ENCODE results near the gene PHACTR1.
"Not testable (repeated sequence)": the region's sequence is repeated elsewhere in the genome, so short reads cannot be mapped to it uniquely, and the experiment has no call there.

PHACTR1 gene

GRCh38 chr6:12911427-12911826 lies 194.9 kb downstream of the PHACTR1 start:
- DNase-seq, result peak; percentile 79 to 80

GRCh38 chr6:12913201-12913600 lies 196.6 kb downstream of the PHACTR1 start:
- DNase-seq, result no peak

DNA sequence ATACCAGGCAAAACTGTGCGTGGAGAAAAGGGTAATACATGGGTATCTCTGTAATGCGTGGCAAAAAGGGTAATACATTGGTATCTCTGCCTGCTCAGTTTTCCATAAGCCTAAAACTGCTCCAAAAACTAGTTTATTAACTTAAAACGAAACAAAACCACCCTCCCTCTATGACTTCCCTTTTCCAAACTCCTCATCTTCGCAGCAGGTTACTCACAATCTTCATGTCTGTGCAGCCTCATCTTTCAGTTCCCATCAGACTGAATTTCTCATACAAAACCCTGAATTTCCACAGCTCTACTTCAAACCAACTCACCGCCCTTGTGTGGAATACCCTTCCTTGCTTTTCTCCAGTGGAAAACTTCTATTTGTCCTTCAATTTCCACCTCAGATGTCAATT lies 199.4 kb downstream of the PHACTR1 start:
- peak; percentile 40 to 47 for DNase-seq

GRCh38 chr6:12916420-12917136 lies 200.0 kb downstream of the PHACTR1 start:
- no peak for DNase-seq

GRCh38 chr6:12921467-12921866 lies 204.9 kb downstream of the PHACTR1 start:
- no peak for DNase-seq

- DNase-seq, result no peak
Observed at GRCh38 chr6:12923644-12924235, 207.2 kb downstream of the PHACTR1 start.

DNA sequence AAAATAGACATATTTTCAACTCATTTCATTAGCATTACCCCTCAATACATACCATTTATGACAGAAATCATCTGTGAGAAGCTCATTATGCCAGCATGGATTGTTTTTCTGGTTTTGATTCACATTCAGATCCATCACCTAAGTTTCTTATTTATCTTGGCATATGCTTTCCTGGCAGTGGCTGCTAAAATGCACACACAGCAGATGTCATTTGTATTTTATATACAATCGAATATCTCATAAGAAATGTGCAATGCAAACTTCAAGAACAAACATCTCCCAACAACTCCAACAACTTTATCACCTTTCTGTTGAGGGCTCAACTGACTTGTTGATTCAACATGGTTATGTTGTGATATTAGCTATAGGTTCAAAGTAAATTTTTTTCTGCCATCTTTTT lies 208.3 kb downstream of the PHACTR1 start:
- no peak for DNase-seq

- no peak for DNase-seq
Observed at GRCh38 chr6:12927746-12928145, 211.2 kb downstream of the PHACTR1 start.

GRCh38 chr6:12929678-12930077 lies 213.1 kb downstream of the PHACTR1 start:
- peak; percentile 62 to 69 for DNase-seq

- DNase-seq, result no peak
Observed at GRCh38 chr6:12931639-12932038, 215.1 kb downstream of the PHACTR1 start.

- DNase-seq, result no peak
Observed at GRCh38 chr6:12935637-12936036, 219.1 kb downstream of the PHACTR1 start.

DNA sequence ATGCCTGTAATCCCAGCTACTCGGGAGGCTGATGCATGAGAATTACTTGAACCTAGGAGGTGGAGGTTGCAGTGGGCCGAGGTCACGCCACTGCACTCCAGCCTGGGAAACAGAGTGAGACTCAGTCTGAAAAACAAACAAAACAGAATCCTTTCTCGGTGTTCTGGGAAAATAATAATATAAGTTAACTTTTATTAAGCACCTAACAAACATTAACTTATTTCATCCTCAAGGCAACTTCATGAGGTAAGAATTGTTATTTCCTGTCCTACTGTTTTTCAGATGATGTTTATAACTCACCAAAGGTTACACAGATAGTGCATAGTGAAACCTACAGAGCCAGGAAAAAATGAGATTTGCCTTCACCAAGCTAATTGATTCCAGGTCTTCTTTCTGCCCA lies 221.4 kb downstream of the PHACTR1 start:
- DNase-seq, result no peak

DNA sequence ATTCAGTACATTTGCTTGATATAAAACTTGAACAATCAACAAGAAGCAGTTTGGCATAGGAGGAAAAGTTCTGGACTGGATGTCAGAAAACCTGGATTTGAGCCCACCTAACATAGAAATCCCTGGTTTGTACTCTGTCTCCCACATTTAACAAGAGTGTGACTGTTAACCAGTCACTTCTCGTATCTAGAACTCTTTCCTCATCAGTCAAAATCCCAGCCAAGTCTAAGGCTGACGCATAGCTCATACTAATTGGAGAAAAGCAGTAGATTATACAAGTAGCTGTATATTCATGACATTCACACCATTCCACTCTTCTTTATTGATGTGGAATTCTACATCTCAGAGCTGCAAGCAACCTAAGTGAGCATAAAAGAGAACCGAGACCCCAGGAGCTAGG lies 222.7 kb downstream of the PHACTR1 start:
- no peak for DNase-seq

- DNase-seq, result no peak
Observed at GRCh38 chr6:12941422-12941821, 224.9 kb downstream of the PHACTR1 start.

- DNase-seq, result no peak
Observed at GRCh38 chr6:12943549-12943948, 227.0 kb downstream of the PHACTR1 start.

DNA sequence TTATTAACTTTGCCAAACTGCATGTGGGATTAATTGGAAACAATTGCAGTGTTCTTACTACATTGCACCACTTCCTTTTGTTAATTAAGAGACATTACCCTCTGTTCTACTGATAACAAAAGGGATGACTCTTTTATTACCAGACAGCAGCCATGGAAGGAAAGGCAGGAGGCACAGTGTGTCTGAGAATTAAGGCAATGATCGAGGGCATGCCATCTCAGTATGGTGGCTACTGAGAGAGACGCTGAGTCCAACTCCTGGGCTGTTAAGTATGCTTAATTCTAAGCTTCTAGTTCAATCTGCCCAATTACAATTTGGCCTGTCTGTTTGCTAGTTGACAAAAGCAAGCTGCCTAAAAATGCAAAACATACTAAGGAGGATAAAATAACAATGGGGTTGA lies 227.4 kb downstream of the PHACTR1 start:
- no peak for DNase-seq

GRCh38 chr6:12944528-12944927 lies 228.0 kb downstream of the PHACTR1 start:
- DNase-seq, result not testable (repeated sequence)

- peak; percentile 12 to 25 for DNase-seq
Observed at GRCh38 chr6:12947151-12947871, 230.7 kb downstream of the PHACTR1 start.

GRCh38 chr6:12947967-12948366 lies 231.4 kb downstream of the PHACTR1 start:
- no peak for DNase-seq

GRCh38 chr6:12950976-12951375 lies 234.4 kb downstream of the PHACTR1 start:
- DNase-seq, result no peak

DNA sequence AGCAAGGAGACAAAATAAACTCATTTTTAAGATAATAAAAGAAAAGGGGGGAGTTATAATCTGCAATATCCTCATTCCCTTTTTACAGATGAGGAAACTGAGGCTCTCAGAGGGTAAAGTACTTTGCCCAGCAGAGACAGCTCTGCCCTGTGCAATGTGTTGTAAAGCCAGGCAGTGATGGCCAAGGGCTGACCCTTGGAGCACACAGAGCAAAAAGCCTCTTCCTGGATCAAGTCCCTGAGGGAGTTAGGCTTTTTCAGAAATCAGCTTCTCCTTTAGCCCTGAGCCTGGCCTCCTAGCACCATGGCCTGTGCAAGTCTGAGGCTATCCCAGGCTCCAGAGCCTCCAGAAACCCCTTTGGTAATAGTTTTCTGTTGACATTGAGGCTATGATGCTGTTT lies 234.8 kb downstream of the PHACTR1 start:
- no peak for DNase-seq

DNA sequence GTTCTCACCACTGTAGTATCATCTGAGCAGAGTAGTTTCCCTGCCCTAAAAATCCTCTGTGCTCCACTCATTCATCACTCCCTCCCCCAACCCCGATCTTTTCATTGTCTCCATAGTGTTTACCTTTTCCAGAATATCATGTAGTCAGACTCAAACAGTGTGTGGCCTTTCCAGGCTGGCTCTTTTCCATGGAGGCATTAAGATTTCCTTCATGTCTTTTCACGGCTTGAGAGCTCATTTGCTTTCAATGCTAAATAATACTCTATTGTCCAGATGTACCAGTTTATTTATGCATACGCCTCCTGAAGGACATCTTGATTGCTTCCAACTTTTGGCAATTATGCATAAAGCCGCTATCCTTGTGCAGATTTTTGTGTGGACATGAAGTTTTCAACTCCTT lies 235.8 kb downstream of the PHACTR1 start:
- no peak for DNase-seq

DNA sequence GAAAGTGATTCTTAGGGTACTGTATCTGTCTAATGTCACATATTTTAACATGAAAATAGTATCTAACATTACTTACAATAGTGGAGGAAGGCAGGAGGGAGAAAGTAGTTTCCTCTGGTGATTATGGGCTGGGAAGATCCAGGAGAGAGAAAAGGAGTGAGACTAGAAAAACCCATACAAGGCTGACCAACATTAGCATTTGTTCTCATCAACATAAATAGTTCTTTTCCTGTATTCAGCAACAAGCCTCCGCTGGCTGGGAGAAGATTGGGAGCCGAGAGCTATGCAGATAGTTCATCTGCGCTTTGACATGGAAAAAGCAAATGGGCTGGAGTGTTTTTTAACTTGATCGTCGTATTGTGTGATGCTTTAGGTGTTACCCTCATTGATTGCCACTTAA lies 239.4 kb downstream of the PHACTR1 start:
- DNase-seq, result no peak

GRCh38 chr6:12956991-12957320 lies 240.4 kb downstream of the PHACTR1 start:
- peak; percentile 32 to 49 for DNase-seq

Measured in AML-193 (cell line).